Adrenal gland (tissue), 12 donors: ENCODE results near the gene SNURF. TPM values are rescaled to one million over a fixed set of nuclear protein-coding genes. Genes with fewer than 3 reads are reported as not detected.

ENCODE experiments used
- DNase-seq, 7 donors: peaks; one replicate each; pipeline ENCODE4 v3.0.0-alpha.2; 2019 to 2020
- H3K27ac ChIP-seq, 5 donors: fragments of 200-600 bp; sonication (generic) in 4 of 5; 1 replicate in 3 of 5; 2 replicates in 2 of 5; pipeline versions ENCODE4 v1.5.1 to v1.8.0; 2016 to 2020; ENCODE audit warnings: mild to moderate bottlenecking in 1 of 5
- H3K27me3 ChIP-seq: fragments of 200-600 bp; 2 replicates; pipeline ENCODE4 v1.8.0; 2021
- H3K36me3 ChIP-seq, 2 donors: fragments of 200-600 bp; replicated peaks in 1 of 2; 1 replicate in 1 of 2; 2 replicates in 1 of 2; pipeline versions ENCODE4 v1.5.1 to v1.8.0; 2018 to 2022
- H3K4me1 ChIP-seq, 2 donors: fragments of 200-600 bp; replicated peaks in 1 of 2; 1 replicate in 1 of 2; 2 replicates in 1 of 2; pipeline versions ENCODE4 v1.5.1 to v1.8.0; 2018 to 2021
- H3K4me3 ChIP-seq, 4 donors: fragments of 200-600 bp; sonication (generic) in 3 of 4; one replicate each; pipeline ENCODE4 v1.5.1; 2016 to 2018
- H3K9me3 ChIP-seq, 3 donors: fragments of 200-600 bp; sonication (generic) in 1 of 3; replicated peaks in 1 of 3; 1 replicate in 2 of 3; 2 replicates in 1 of 3; pipeline versions ENCODE4 v1.5.1 to v1.8.0; 2016 to 2021
- CTCF ChIP-seq, 6 experiments: fragments of 450-650 bp in 4 of 6; fragments of 200-600 bp in 2 of 6; sonication (generic) in 1 of 6; IDR thresholded peaks; 1 replicate in 5 of 6; 2 replicates in 1 of 6; pipeline versions ENCODE4 v1.5.1 to v1.8.0; 2016 to 2021; ENCODE audit warnings: antibody characterized with exemption in 6 of 6, mild to moderate bottlenecking in 2 of 6, moderate library complexity in 1 of 6
- POLR2A ChIP-seq, 2 donors: fragments of 450-650 bp; IDR thresholded peaks; one replicate each; pipeline ENCODE4 v1.6.1; 2017; ENCODE audit warnings: antibody characterized with exemption in 2 of 2, mild to moderate bottlenecking in 2 of 2, moderate library complexity in 1 of 2
- WGBS, 4 donors: extraction: QIAGEN DNeasy Blood & Tissue Kit in 2 of 4; methylation state at CpG; one replicate each; pipeline versions ENCODE4 v1.1.5 to v1.1.7; 2013 to 2017; 5-methylcytosine and 5-hydroxymethylcytosine counted together
- intact Hi-C, 2 donors: fragments of 100-400 bp; cut with DNase I; formaldehyde crosslinking; loops; one replicate each; pipeline versions ENCODE4 v1.14.1 to v1.15.0; 2022 to 2023
- polyA plus RNA-seq, 3 donors: library from polyadenylated mRNA; stranded (reverse); fragments of 200-250 nt in 2 of 3; fragments of 350-450 nt in 1 of 3; fragmentation: Illumina TruSeq in 1 of 3; extraction: RNeasy Lipid Tissue Mini Kit (QIAGEN cat#74804) in 1 of 3; gene quantifications; one replicate each; pipeline ENCODE4 v1.2.3, GENCODE V29; 2013 to 2014
- total RNA-seq, 9 donors: library from RNA; depleted of rRNA in 4 of 9; stranded (reverse); fragments of >200 nt in 4 of 9; fragments of 120-200 nt in 1 of 9; fragmentation: NEBNext Ultra II Directional in 1 of 9; extraction: Animal tissue kit (Norgen Biotek cat#: 25700) in 1 of 9; gene quantifications; one replicate each; pipeline versions ENCODE4 v1.1.0 to v1.2.4, GENCODE V29; 2013 to 2023
- donor health status: healthy with polysubstance abuse.
- donor health status: Bipolar disorder and iron deficiency.
- donor health status: DM: yes; HTN: yes; CAD: no.
- donor health status: DM: no; HTN: no; CAD: no.
- donor health status: DM: no; HTN: no; CAD: no.
- donor health status: DM: yes; HTN: yes; CAD: no.

Gene SNURF
- total and polyA plus RNA-seq, 12 donors: 0.66 to 52.9 (median 15.6) TPM

DNA sequence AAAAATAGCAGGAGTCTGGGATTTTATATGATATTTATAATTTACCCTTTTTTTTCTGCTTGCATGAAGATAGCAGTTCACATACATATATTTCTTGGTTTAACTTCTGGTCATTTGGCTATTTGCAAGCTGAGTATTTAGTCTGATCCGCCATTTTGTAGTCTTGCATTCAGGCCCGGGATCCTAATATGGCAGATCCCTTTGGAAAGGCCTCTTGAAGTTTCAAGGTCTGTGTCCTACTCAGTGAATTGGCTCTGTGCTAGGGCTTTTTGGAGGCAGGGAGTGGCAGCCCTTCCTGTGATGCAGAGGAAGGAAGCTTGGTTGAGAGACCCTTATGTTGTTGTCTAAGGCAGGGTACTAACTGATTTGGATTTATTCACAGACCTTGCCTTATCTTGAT is 2.9 kb downstream of the SNURF start:
- WGBS, 4 donors: 64 to 68% (median 66%) methylated on average over 2 of the region's 2 CpGs
- intact Hi-C loops: no loop called here
- peak in 4 of 7 donors; percentile 9 to 18 (median 16) for DNase-seq

DNA sequence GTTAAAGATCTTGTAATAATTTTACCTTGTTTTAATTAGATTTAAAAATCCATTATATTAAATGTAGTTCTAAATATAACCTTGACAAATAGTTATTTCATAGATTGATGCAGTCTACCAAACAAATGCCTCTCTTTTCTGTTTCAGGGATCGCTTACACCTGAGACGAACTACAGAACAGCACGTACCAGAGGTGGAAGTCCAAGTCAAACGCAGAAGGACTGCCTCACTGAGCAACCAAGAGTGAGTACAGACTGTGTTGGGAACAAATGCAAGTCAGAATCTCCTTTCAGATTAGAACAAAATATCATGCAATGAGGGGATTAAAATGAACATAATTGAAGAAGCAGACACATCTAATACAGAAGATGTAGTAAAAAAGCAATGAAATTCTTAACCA is 7.2 kb downstream of the SNURF start:
- H3K4me1 ChIP-seq: peaks cover 0 to 10% of the 10 kb centered on the region in 2 donors
- no peaks in the 10 kb centered on the region for H3K9me3 ChIP-seq
- intact Hi-C loops: no loop called here
- peaks cover 0 to 13% of the 10 kb centered on the region in 2 donors for H3K36me3 ChIP-seq
- DNase-seq: no peak
- H3K27me3 ChIP-seq: no peaks in the 10 kb centered on the region
- WGBS, 4 donors: 76 to 85% (median 82%) methylated on average over 4 of the region's 4 CpGs
- no peak overlapping the region for H3K27ac ChIP-seq
- TF ChIP-seq POLR2A (IDR thresholded peaks at IDR 0.05): no peak
- TF ChIP-seq CTCF (IDR thresholded peaks at IDR 0.05): no peak
- H3K4me3 ChIP-seq: no peak overlapping the region

More for the DNA sequence above, 2.9 kb downstream of the SNURF start:
- Histone ChIP-seq H3K4me1 (peaks cover 0 to 10% of the 10 kb centered on the region in 2 donors), H3K4me3 (no peak overlapping the region), H3K9me3 (no peaks in the 10 kb centered on the region), H3K27ac (peak overlapping the region in 3 of 5 donors; percentile 10 to 93 (median 56)), H3K36me3 (no peaks in the 10 kb centered on the region), H3K27me3 (no peaks in the 10 kb centered on the region)
- TF ChIP-seq POLR2A (IDR thresholded peaks at IDR 0.05) (no peak), CTCF (IDR thresholded peaks at IDR 0.05) (no peak)

DNA sequence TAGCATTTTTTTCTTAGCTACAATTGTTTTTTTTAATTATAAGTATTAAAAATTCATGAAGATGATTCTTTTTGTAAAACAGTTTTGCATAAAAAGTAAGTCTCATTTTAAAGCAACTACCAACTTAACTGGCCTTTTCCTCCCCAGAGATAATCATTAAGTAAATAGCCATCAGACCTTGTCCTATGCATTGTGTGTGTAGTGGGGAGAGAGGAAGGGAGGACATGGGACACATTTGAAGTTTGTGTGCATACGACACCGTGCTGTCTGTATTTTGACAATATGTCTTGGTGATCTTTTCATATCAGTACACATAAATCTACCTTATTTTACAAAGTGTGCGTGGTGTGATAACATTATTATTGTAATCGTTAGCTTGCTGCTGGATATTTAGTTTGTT is 8.1 kb downstream of the SNURF start:
- Histone ChIP-seq H3K27ac (no peak overlapping the region), H3K4me1 (peaks cover 0 to 3% of the 10 kb centered on the region in 2 donors), H3K9me3 (no peaks in the 10 kb centered on the region), H3K4me3 (no peak overlapping the region), H3K36me3 (peaks cover 0 to 16% of the 10 kb centered on the region in 2 donors), H3K27me3 (no peaks in the 10 kb centered on the region)
- no peak for TF ChIP-seq POLR2A (IDR thresholded peaks at IDR 0.05)
- WGBS, 4 donors: 91 to 94% (median 93%) methylated on average over 4 of the region's 4 CpGs
- DNase-seq: no peak
- intact Hi-C loops: no loop called here

- H3K27me3 ChIP-seq: no peaks in the 10 kb centered on the region
- TF ChIP-seq CTCF (IDR thresholded peaks at IDR 0.05): no peak
- H3K4me1 ChIP-seq: peaks cover 0 to 5% of the 10 kb centered on the region in 2 donors
- no peaks in the 10 kb centered on the region for H3K9me3 ChIP-seq
- H3K27ac ChIP-seq: no peak overlapping the region
- WGBS, 4 donors: 69 to 76% (median 70%) methylated on average over 4 of the region's 4 CpGs
- intact Hi-C loops: no loop called here
- no peak for DNase-seq
- peaks cover 0 to 19% of the 10 kb centered on the region in 2 donors for H3K36me3 ChIP-seq
- H3K4me3 ChIP-seq: no peak overlapping the region
These were observed 11.7 kb downstream of the SNURF start for GRCh38 chr15:24966364-24967103.

GRCh38 chr15:24971052-24971451 is 16.3 kb downstream of the SNURF start:
- H3K27me3 ChIP-seq: no peaks in the 10 kb centered on the region
- peaks cover 0 to 7% of the 10 kb centered on the region in 2 donors for H3K4me1 ChIP-seq
- intact Hi-C loops: loop anchor here in 1 of 2 donors (10.0 kb wide), 1 partner anchor 134 kb away; no protein-coding TSS in a partner anchor
- no peaks in the 10 kb centered on the region for H3K9me3 ChIP-seq
- H3K4me3 ChIP-seq: no peak overlapping the region
- peaks cover 0 to 11% of the 10 kb centered on the region in 2 donors for H3K36me3 ChIP-seq
- whole genome bisulfite sequencing, 4 donors: 42 to 63% (median 51%) methylated on average over 3 of the region's 3 CpGs
- no peak for DNase-seq
- no peak overlapping the region for H3K27ac ChIP-seq
- TF ChIP-seq POLR2A (IDR thresholded peaks at IDR 0.05) (no peak), CTCF (IDR thresholded peaks at IDR 0.05) (no peak)
